Testis (tissue), 2 donors: ENCODE data around the gene FLT1.

Experiments
- CTCF ChIP-seq, 3 experiments: fragments of 450-650 bp in 2 of 3; fragments of 200-600 bp in 1 of 3; sonication (generic) in 1 of 3; IDR thresholded peaks; one replicate each; pipeline ENCODE4 v1.5.1; 2016 to 2019; ENCODE audit warnings: antibody characterized with exemption in 3 of 3, mild to moderate bottlenecking in 2 of 3, moderate library complexity in 1 of 3
- POLR2A ChIP-seq: fragments of 450-650 bp; IDR thresholded peaks from one replicate; pipeline ENCODE4 v1.6.1; 2017; ENCODE audit warnings: antibody characterized with exemption, mild to moderate bottlenecking, moderate library complexity

GRCh38 chr13:28387740-28388501 is 107.0 kb downstream of the FLT1 start:
- TF ChIP-seq POLR2A = no peak
- no peak for TF ChIP-seq CTCF (IDR thresholded peaks at IDR 0.05)
